Fibroblast of lung (primary cell): ENCODE measurements around the gene TRAF5. TPM values are rescaled to one million over a fixed set of nuclear protein-coding genes. Genes with fewer than 3 reads are reported as not detected.
"Not testable (repeated sequence)": the region's sequence is repeated elsewhere in the genome, so short reads cannot be mapped to it uniquely, and the experiment has no call there.

ENCODE experiments used
- DNase-seq, 2 donors: peaks; one replicate each; pipeline versions ENCODE4 v3.0.0 to v3.0.0-alpha.2; 2010; ENCODE audit warnings: low read depth in 2 of 2
- H2AFZ ChIP-seq: 2 replicates; pipeline ENCODE4 v1.5.1; 2012; ENCODE audit warnings: low read length, control low read depth, inconsistent platforms
- H3K27ac ChIP-seq: 2 replicates; pipeline ENCODE4 v1.5.1; 2011; ENCODE audit warnings: low read length, control low read depth; ENCODE audit not compliant: insufficient read depth
- H3K27me3 ChIP-seq: 2 replicates; pipeline ENCODE4 v1.5.1; 2011; ENCODE audit warnings: mild to moderate bottlenecking, low read length; ENCODE audit not compliant: control insufficient read depth, insufficient read depth
- H3K36me3 ChIP-seq: 2 replicates; pipeline ENCODE4 v1.5.1; 2011; ENCODE audit warnings: low read length; ENCODE audit not compliant: control insufficient read depth, insufficient read depth
- H3K4me1 ChIP-seq: 2 replicates; pipeline ENCODE4 v1.5.1; 2011; ENCODE audit warnings: low read length; ENCODE audit not compliant: control insufficient read depth, insufficient read depth; ENCODE audit errors: extremely low read depth
- H3K4me2 ChIP-seq: 2 replicates; pipeline ENCODE4 v1.5.1; 2011; ENCODE audit warnings: low read length, control low read depth; ENCODE audit not compliant: insufficient read depth; ENCODE audit errors: extremely low read depth
- H3K4me3 ChIP-seq, 4 experiments: fragments of 200-600 bp in 1 of 4; sonication (generic) in 1 of 4; replicated peaks in 1 of 4; 2 replicates each; pipeline ENCODE4 v1.5.1; 2011 to 2016; ENCODE audit warnings: low read length in 4 of 4, low read depth in 3 of 4, mild to moderate bottlenecking in 3 of 4, control low read depth in 2 of 4, inconsistent platforms in 1 of 4, mixed read lengths in 1 of 4; ENCODE audit not compliant: insufficient read depth in 1 of 4; ENCODE audit errors: control extremely low read depth in 1 of 4
- H3K79me2 ChIP-seq: 2 replicates; pipeline ENCODE4 v1.5.1; 2012; ENCODE audit warnings: mild to moderate bottlenecking, low read length, inconsistent platforms; ENCODE audit not compliant: control insufficient read depth, insufficient read depth
- H3K9ac ChIP-seq: 2 replicates; pipeline ENCODE4 v1.5.1; 2011; ENCODE audit warnings: mild to moderate bottlenecking, low read length, control low read depth; ENCODE audit not compliant: insufficient read depth
- H3K9me3 ChIP-seq: 2 replicates; pipeline ENCODE4 v1.5.1; 2012; ENCODE audit warnings: low read depth, low read length; ENCODE audit not compliant: control insufficient read depth, insufficient read depth
- H4K20me1 ChIP-seq: 2 replicates; pipeline ENCODE4 v1.5.1; 2011; ENCODE audit warnings: low read length; ENCODE audit not compliant: control insufficient read depth, insufficient read depth; ENCODE audit errors: extremely low read depth
- CTCF ChIP-seq, 2 donors: IDR thresholded peaks in 1 of 2; conservative IDR thresholded peaks in 1 of 2; 1 replicate in 1 of 2; 2 replicates in 1 of 2; pipeline ENCODE4 v1.5.1; 2011 to 2012; ENCODE audit warnings: low read length in 2 of 2, control low read depth in 1 of 2, inconsistent platforms in 1 of 2, low read depth in 1 of 2, mild to moderate bottlenecking in 1 of 2
- EZH2 ChIP-seq: IDR thresholded peaks from 2 replicates; pipeline ENCODE4 v1.5.1; 2012; ENCODE audit warnings: low read length, control low read depth, mild to moderate bottlenecking; ENCODE audit errors: missing control alignments
- polyA plus RNA-seq, 2 donors: library from polyadenylated mRNA; depleted of rRNA in 1 of 2; stranded (reverse) in 1 of 2; unstranded in 1 of 2; fragments of >200 nt; gene quantifications; 2 replicates each; pipeline ENCODE4 v1.2.1, GENCODE V29; 2011 to 2012; ENCODE audit warnings: missing spikeins in 1 of 2
- total RNA-seq: library from RNA; depleted of rRNA; stranded (reverse); fragments of >200 nt; gene quantifications from 2 replicates; pipeline ENCODE4 v1.2.1, GENCODE V29; 2014

Gene TRAF5
- total and polyA plus RNA-seq, 2 donors (not counting 1 experiment from before 2014, with no cell fraction given): 13.5 to 20.9 TPM

- no peak for TF ChIP-seq EZH2
- TF ChIP-seq CTCF (conservative IDR thresholded peaks at IDR 0.05 in 1 of 2, IDR thresholded peaks at IDR 0.05 in 1 of 2; ENCODE audit: low read depth in 1 of 2, low read length in 2 of 2): no peak
- DNase-seq: no peak
- H3K4me2 ChIP-seq: no peak overlapping the region
- H3K4me1 ChIP-seq: no peaks in the 10 kb centered on the region
- H3K27me3 ChIP-seq: no peaks in the 10 kb centered on the region
- no peaks in the 10 kb centered on the region for H3K79me2 ChIP-seq
- H3K4me3 ChIP-seq: no peak overlapping the region
- no peak overlapping the region for H3K27ac ChIP-seq
- H3K9me3 ChIP-seq: no peaks in the 10 kb centered on the region
- H4K20me1 ChIP-seq: no peaks in the 10 kb centered on the region
- no peaks in the 10 kb centered on the region for H3K36me3 ChIP-seq
- H3K9ac ChIP-seq: no peak overlapping the region
- H2AFZ ChIP-seq: no peak overlapping the region
These were observed 85.0 kb downstream of the TRAF5 start for GRCh38 chr1:211411639-211412038.

DNA sequence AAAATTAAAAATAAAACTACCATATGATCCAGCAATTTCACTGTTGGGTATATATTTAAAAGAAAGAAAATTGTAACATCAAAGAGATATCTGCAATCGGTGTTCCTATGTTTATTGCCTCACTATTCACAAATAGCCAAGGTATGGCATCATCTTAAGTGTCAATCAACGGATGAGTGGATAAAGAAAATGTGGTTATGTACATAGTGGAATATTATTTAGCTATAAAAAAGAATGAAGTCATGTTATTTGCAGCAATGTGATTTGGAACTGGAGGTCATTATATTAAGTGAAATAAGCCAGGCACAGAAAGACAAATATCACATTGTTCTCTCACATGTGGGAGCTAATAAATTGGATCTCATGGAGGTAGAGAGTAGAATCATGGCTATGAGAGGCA lies 89.1 kb downstream of the TRAF5 start:
- Histone ChIP-seq H3K9ac (no peak overlapping the region), H4K20me1 (no peaks in the 10 kb centered on the region), H3K27me3 (no peaks in the 10 kb centered on the region), H3K36me3 (no peaks in the 10 kb centered on the region), H3K4me1 (no peaks in the 10 kb centered on the region), H3K27ac (no peak overlapping the region), H2AFZ (peak overlapping the region; percentile 40), H3K79me2 (no peaks in the 10 kb centered on the region), H3K4me2 (no peak overlapping the region), H3K4me3 (peak overlapping the region in 1 of 4 experiments; percentile 47), H3K9me3 (no peaks in the 10 kb centered on the region)
- peak in 1 of 2 donors; percentile 2 for DNase-seq
- TF ChIP-seq EZH2 (no peak), CTCF (conservative IDR thresholded peaks at IDR 0.05 in 1 of 2, IDR thresholded peaks at IDR 0.05 in 1 of 2; ENCODE audit: low read depth in 1 of 2, low read length in 2 of 2) (no peak)

DNA sequence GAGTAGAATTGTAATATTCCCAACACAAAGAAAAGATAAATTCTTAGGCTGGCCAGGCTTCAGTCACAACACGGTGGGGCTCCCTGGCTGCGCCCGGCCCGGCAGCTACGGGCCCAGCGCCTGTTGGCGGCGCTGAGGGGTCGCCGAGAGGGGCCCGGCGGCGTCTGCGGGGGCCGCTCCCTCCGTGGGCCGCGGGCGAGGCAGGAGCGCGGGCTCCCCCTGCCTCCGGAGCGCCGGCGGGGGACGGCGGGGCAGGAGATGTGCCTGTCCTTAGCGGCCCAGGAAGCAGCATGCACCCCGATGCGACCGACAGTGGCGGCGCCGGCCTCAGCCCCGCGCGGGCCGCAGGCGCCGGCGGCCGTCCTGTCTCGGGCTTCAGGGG lies 89.6 kb downstream of the TRAF5 start:
- DNase-seq: peak; percentile 13 to 43
- not testable (repeated sequence) for H3K27ac ChIP-seq, H4K20me1 ChIP-seq, H3K4me1 ChIP-seq, H3K9me3 ChIP-seq, H3K36me3 ChIP-seq, H3K79me2 ChIP-seq, H3K27me3 ChIP-seq
- Histone ChIP-seq H3K4me2 (peak overlapping the region; percentile 42), H3K4me3 (peak overlapping the region in 2 of 4 experiments; percentile 30 to 47), H3K9ac (peak overlapping the region; percentile 43), H2AFZ (peak overlapping the region; percentile 40)

- H3K4me1 ChIP-seq, H3K27me3 ChIP-seq, H3K79me2 ChIP-seq, H3K36me3 ChIP-seq, H3K9me3 ChIP-seq, H4K20me1 ChIP-seq, H2AFZ ChIP-seq: not testable (repeated sequence)
- Histone ChIP-seq H3K4me2 (peak overlapping the region; percentile 32), H3K4me3 (peak overlapping the region in 1 of 4 experiments; percentile 30), H3K27ac (peak overlapping the region; percentile 41), H3K9ac (peak overlapping the region; percentile 43)
- peak; percentile 76 to 79 for DNase-seq
These were observed 90.1 kb downstream of the TRAF5 start for GRCh38 chr1:211416628-211417323.
